Measurements from ENCODE around the gene MYMX.

- TF ChIP-seq POLR2AphosphoS5 (IDR thresholded peaks at IDR 0.05) = no peak
- TF ChIP-seq, protein P1, sequence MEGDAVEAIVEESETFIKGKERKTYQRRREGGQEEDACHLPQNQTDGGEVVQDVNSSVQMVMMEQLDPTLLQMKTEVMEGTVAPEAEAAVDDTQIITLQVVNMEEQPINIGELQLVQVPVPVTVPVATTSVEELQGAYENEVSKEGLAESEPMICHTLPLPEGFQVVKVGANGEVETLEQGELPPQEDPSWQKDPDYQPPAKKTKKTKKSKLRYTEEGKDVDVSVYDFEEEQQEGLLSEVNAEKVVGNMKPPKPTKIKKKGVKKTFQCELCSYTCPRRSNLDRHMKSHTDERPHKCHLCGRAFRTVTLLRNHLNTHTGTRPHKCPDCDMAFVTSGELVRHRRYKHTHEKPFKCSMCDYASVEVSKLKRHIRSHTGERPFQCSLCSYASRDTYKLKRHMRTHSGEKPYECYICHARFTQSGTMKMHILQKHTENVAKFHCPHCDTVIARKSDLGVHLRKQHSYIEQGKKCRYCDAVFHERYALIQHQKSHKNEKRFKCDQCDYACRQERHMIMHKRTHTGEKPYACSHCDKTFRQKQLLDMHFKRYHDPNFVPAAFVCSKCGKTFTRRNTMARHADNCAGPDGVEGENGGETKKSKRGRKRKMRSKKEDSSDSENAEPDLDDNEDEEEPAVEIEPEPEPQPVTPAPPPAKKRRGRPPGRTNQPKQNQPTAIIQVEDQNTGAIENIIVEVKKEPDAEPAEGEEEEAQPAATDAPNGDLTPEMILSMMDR (IDR thresholded peaks at IDR 0.05) = no peak
- TF ChIP-seq EP300 (IDR thresholded peaks at IDR 0.05; ENCODE audit: low read depth) = no peak
Observed at GRCh38 chr6:44169154-44169553, 47.6 kb upstream of the MYMX start.
